GM12874 (cell line): ENCODE data around the gene NRP1.

Experiments
- CTCF ChIP-seq: IDR thresholded peaks from 2 replicates; pipeline ENCODE4 v1.5.1; 2011; ENCODE audit warnings: low read depth, mild to moderate bottlenecking, control low read depth, low read length, moderate library complexity; ENCODE audit not compliant: insufficient read depth

The NRP1 gene

GRCh38 chr10:33247221-33247922 lies 87.1 kb downstream of the NRP1 start:
- TF ChIP-seq CTCF: no peak

- TF ChIP-seq CTCF: no peak
These were observed 89.1 kb downstream of the NRP1 start for GRCh38 chr10:33245343-33245742.

GRCh38 chr10:33244354-33244967 lies 90.0 kb downstream of the NRP1 start:
- TF ChIP-seq CTCF: no peak

GRCh38 chr10:33243703-33244102 lies 90.8 kb downstream of the NRP1 start:
- TF ChIP-seq CTCF: no peak

GRCh38 chr10:33242931-33243330 lies 91.5 kb downstream of the NRP1 start:
- no peak for TF ChIP-seq CTCF

- TF ChIP-seq CTCF: no peak
These were observed 93.1 kb downstream of the NRP1 start for GRCh38 chr10:33241351-33241750.

- no peak for TF ChIP-seq CTCF
These were observed 93.5 kb downstream of the NRP1 start for GRCh38 chr10:33240931-33241330.
